Endothelial cell of umbilical vein (primary cell): ENCODE results near the gene ELAVL1. TPM values are rescaled to one million over a fixed set of nuclear protein-coding genes. Genes with fewer than 3 reads are reported as not detected.

Experiments
- BruUV-seq: library from RNA; stranded (reverse); fragments of 400-500 nt; replicated peaks from 2 replicates; lab custom pipeline; 2021; lab: Mats Ljungman, UMichigan
- CTCF ChIA-PET: fragments of 300-600, 350-600 bp; sonication (Branson Sonifier 250); formaldehyde crosslinking; loops from one replicate; lab custom pipeline; 2021; ENCODE audit warnings: antibody characterized with exemption, inconsistent platforms; lab: Charles Lee
- POLR2A ChIA-PET: fragments of 300-600, 350-600 bp; sonication (Branson Sonifier 250); formaldehyde crosslinking; loops from one replicate; lab custom pipeline; 2021; ENCODE audit warnings: antibody characterized with exemption, inconsistent platforms; lab: Charles Lee
- DNase-seq: peaks from one replicate; pipeline ENCODE4 v3.0.0-alpha.2; 2011; ENCODE audit warnings: low read depth, low spot score
- FAIRE-seq: peaks from 2 replicates; lab custom pipeline; 2011; peaks lifted over from hg19 to GRCh38; lab: Jason Lieb, UNC
- H2AFZ ChIP-seq: 2 replicates; pipeline ENCODE4 v1.6.0; 2012; ENCODE audit warnings: low read depth, low read length, control low read depth, inconsistent platforms
- H3K27ac ChIP-seq: 2 replicates; pipeline ENCODE4 v1.5.1; 2011; ENCODE audit warnings: low read depth, mild to moderate bottlenecking, control low read depth, low read length, moderate library complexity; ENCODE audit not compliant: insufficient read depth
- H3K27me3 ChIP-seq, 2 experiments: 2 replicates each; pipeline versions ENCODE4 v1.6.0 to v1.6.1; 2011; ENCODE audit warnings: low read length in 2 of 2, mixed read lengths in 1 of 2; ENCODE audit not compliant: control insufficient read depth in 2 of 2, insufficient read depth in 2 of 2
- H3K36me3 ChIP-seq, 2 experiments: 2 replicates in 1 of 2; 3 replicates in 1 of 2; pipeline ENCODE4 v1.5.1; 2011; ENCODE audit warnings: low read length in 2 of 2, mild to moderate bottlenecking in 1 of 2, moderate library complexity in 1 of 2; ENCODE audit not compliant: control insufficient read depth in 2 of 2, insufficient read depth in 2 of 2; ENCODE audit errors: extremely low read depth in 1 of 2
- H3K4me1 ChIP-seq: 3 replicates; pipeline ENCODE4 v1.5.1; 2011; ENCODE audit warnings: mild to moderate bottlenecking, low read length; ENCODE audit not compliant: control insufficient read depth, insufficient read depth; ENCODE audit errors: extremely low read depth
- H3K4me2 ChIP-seq: 2 replicates; pipeline ENCODE4 v1.6.1; 2011; ENCODE audit warnings: low read length, control low read depth, mixed read lengths; ENCODE audit not compliant: insufficient read depth
- H3K4me3 ChIP-seq, 3 experiments: fragments of 200-600 bp in 1 of 3; sonication (generic), shearing (Covaris generic) in 1 of 3; replicated peaks in 1 of 3; 2 replicates each; pipeline ENCODE4 v1.5.1; 2011 to 2016; ENCODE audit warnings: control low read depth in 3 of 3, low read length in 3 of 3, mild to moderate bottlenecking in 2 of 3, inconsistent platforms in 1 of 3, low read depth in 1 of 3, moderate library complexity in 1 of 3; ENCODE audit not compliant: insufficient read depth in 1 of 3
- H3K79me2 ChIP-seq: 2 replicates; pipeline ENCODE4 v1.6.0; 2012; ENCODE audit warnings: low read length, inconsistent platforms; ENCODE audit not compliant: control insufficient read depth, insufficient read depth
- H3K9ac ChIP-seq: replicated peaks from 2 replicates; pipeline ENCODE3; 2011; ENCODE audit warnings: low read length, control low read depth; ENCODE audit not compliant: insufficient read depth; ENCODE audit errors: extremely low read depth
- H3K9me1 ChIP-seq: replicated peaks from 3 replicates; pipeline ENCODE4 v1.6.0; 2011; ENCODE audit warnings: mild to moderate bottlenecking, low read length; ENCODE audit not compliant: control insufficient read depth, insufficient read depth; ENCODE audit errors: extremely low read depth
- H3K9me3 ChIP-seq: replicated peaks from 2 replicates; pipeline ENCODE4 v1.5.1; 2012; ENCODE audit warnings: low read length, inconsistent platforms; ENCODE audit not compliant: control insufficient read depth, insufficient read depth
- H4K20me1 ChIP-seq: replicated peaks from 2 replicates; pipeline ENCODE3; 2011; ENCODE audit warnings: mild to moderate bottlenecking, low read length; ENCODE audit not compliant: control insufficient read depth, insufficient read depth; ENCODE audit errors: extremely low read depth
- CTCF ChIP-seq, 2 donors: IDR thresholded peaks; 1 replicate in 1 of 2; 2 replicates in 1 of 2; pipeline ENCODE4 v1.5.1; 2011; ENCODE audit warnings: low read length in 2 of 2, mild to moderate bottlenecking in 2 of 2, moderate library complexity in 2 of 2, control low read depth in 1 of 2, inconsistent platforms in 1 of 2, low read depth in 1 of 2; ENCODE audit not compliant: insufficient read depth in 1 of 2; ENCODE audit errors: extremely low read depth in 1 of 2
- EZH2 ChIP-seq: IDR thresholded peaks from 2 replicates; pipeline ENCODE4 v1.6.1; 2012; ENCODE audit warnings: borderline replicate concordance, low read depth, mild to moderate bottlenecking, moderate library complexity, low read length, inconsistent platforms; ENCODE audit not compliant: severe bottlenecking
- FOS ChIP-seq: IDR thresholded peaks from 2 replicates; pipeline ENCODE4 v1.6.1; 2011; ENCODE audit warnings: mild to moderate bottlenecking, low read length, moderate library complexity, borderline replicate concordance; ENCODE audit not compliant: insufficient read depth
- GATA2 ChIP-seq: IDR thresholded peaks from 2 replicates; pipeline ENCODE4 v1.7.0; 2011; ENCODE audit warnings: low read depth, mild to moderate bottlenecking, moderate library complexity, mixed read lengths, low read length; ENCODE audit not compliant: insufficient read length, insufficient read depth
- JUN ChIP-seq: IDR thresholded peaks from 2 replicates; pipeline ENCODE4 v1.6.1; 2011; ENCODE audit warnings: borderline replicate concordance, low read depth; ENCODE audit not compliant: insufficient read length, insufficient read depth
- MAX ChIP-seq: IDR thresholded peaks from 2 replicates; pipeline ENCODE4 v1.6.1; 2011; ENCODE audit not compliant: insufficient read depth, insufficient read length
- MYC ChIP-seq: IDR thresholded peaks from one replicate; pipeline ENCODE4 v1.6.1; 2011; ENCODE audit warnings: mild to moderate bottlenecking, low read depth, low read length
- POLR2A ChIP-seq: IDR thresholded peaks from 2 replicates; pipeline ENCODE4 v1.6.1; 2012; ENCODE audit warnings: low read depth, mild to moderate bottlenecking, control low read depth, low read length
- POLR2AphosphoS5 ChIP-seq: IDR thresholded peaks from 2 replicates; pipeline ENCODE4 v1.6.1; 2012; ENCODE audit warnings: low read depth, mild to moderate bottlenecking, control low read depth, low read length, moderate library complexity; ENCODE audit not compliant: insufficient read depth
- dilution Hi-C: fragments of 300-500 bp; cut with MboI; formaldehyde crosslinking; loops from one replicate; pipeline ENCODE4 v1.15.0; 2019; ENCODE audit warnings: low sequenced_read_pairs; ENCODE audit not compliant: extremely low pct_ligation_motif_present
- intact Hi-C: fragments of 100-400 bp; cut with micrococcal nuclease; formaldehyde crosslinking; loops from one replicate; pipeline ENCODE4 v1.10.0; 2022
- polyA plus RNA-seq, 4 experiments: library from polyadenylated mRNA; depleted of rRNA in 3 of 4; stranded (reverse) in 3 of 4; unstranded in 1 of 4; fragments of >200 nt; gene quantifications; 2 replicates each; pipeline versions ENCODE4 v1.2.1 to v1.2.3, GENCODE V29; 2011 to 2012; ENCODE audit warnings: missing spikeins in 1 of 4
- total RNA-seq: library from RNA; stranded (reverse); gene quantifications from 2 replicates; pipeline ENCODE4 v1.2.3, GENCODE V29; 2021

The ELAVL1 gene
- total and polyA plus RNA-seq, 2 donors (not counting 3 experiments of a cell fraction or from before 2014, with no cell fraction given), result 46.8 to 134 TPM

- no peaks in the 10 kb centered on the region for H3K9me1 ChIP-seq
- dilution Hi-C loops (no loop called here), intact Hi-C loops (no loop called here)
- peak overlapping the region; percentile 94 for H2AFZ ChIP-seq
- DNase-seq (peak; percentile 81), FAIRE-seq (peak; percentile 80)
- no peak overlapping the region for H3K4me3 ChIP-seq
- no peaks in the 10 kb centered on the region for H3K79me2 ChIP-seq
- POLR2A ChIA-PET, result interaction anchor here (0.6 kb wide), 1 partner anchor 1082 kb away, joined by 4 read pairs; no protein-coding TSS in a partner anchor
- no peaks in the 10 kb centered on the region for H4K20me1 ChIP-seq
- peaks cover 5% of the 10 kb centered on the region for H3K4me1 ChIP-seq
- no peaks in the 10 kb centered on the region for H3K36me3 ChIP-seq
- no peak overlapping the region for H3K27ac ChIP-seq
- peak overlapping the region; percentile 36 for H3K4me2 ChIP-seq
- no peaks in the 10 kb centered on the region for H3K9me3 ChIP-seq
- H3K9ac ChIP-seq, result no peak overlapping the region
- BruUV-seq, result no TSS peak
- TF ChIP-seq FOS (no peak), JUN (no peak), MAX (no peak), GATA2 (no peak), MYC (no peak), EZH2 (no peak), CTCF (IDR thresholded peaks at IDR 0.05; ENCODE audit: extremely low read depth in 1 of 2, insufficient read depth in 1 of 2, low read depth in 1 of 2, low read length in 2 of 2) (no peak), POLR2A (no peak), POLR2AphosphoS5 (no peak)
- CTCF ChIA-PET, result no interaction called here
- no peaks in the 10 kb centered on the region for H3K27me3 ChIP-seq
Observed at GRCh38 chr19:8050274-8051096, 45.0 kb upstream of the ELAVL1 start.
